Transverse colon (tissue), 4 donors: Measurements from ENCODE around the gene C4orf17.

Source experiments
- CTCF ChIP-seq, 5 experiments: fragments of 200-600 bp in 3 of 5; fragments of 450-650 bp in 2 of 5; sonication (generic) in 3 of 5; IDR thresholded peaks; 1 replicate in 2 of 5; 2 replicates in 3 of 5; pipeline ENCODE4 v1.5.1; 2016 to 2017; ENCODE audit warnings: antibody characterized with exemption in 5 of 5, inconsistent platforms in 3 of 5, mild to moderate bottlenecking in 2 of 5, moderate library complexity in 1 of 5
- EP300 ChIP-seq: sonication (generic); formaldehyde crosslinking; IDR thresholded peaks from one replicate; pipeline ENCODE4 v1.6.1; 2017; ENCODE audit warnings: antibody characterized with exemption, low read depth
- POLR2A ChIP-seq: fragments of 450-650 bp; IDR thresholded peaks from one replicate; pipeline ENCODE4 v1.6.1; 2016; ENCODE audit warnings: antibody characterized with exemption, mild to moderate bottlenecking, moderate library complexity
- POLR2AphosphoS5 ChIP-seq, 3 donors: sonication (generic); formaldehyde crosslinking; IDR thresholded peaks; one replicate each; pipeline ENCODE4 v1.6.1; 2016; ENCODE audit warnings: antibody characterized with exemption in 3 of 3

GRCh38 chr4:99578714-99579113, 67.9 kb downstream of the C4orf17 start:
- TF ChIP-seq CTCF (IDR thresholded peaks at IDR 0.05) (no peak), POLR2A (no peak), EP300 (no peak), POLR2AphosphoS5 (IDR thresholded peaks at IDR 0.05) (no peak)
